Ramos (cell line): Measurements from ENCODE around the gene FSTL1.
"Not testable (repeated sequence)": the region's sequence is repeated elsewhere in the genome, so short reads cannot be mapped to it uniquely, and the experiment has no call there.

ENCODE experiments used
- in situ Hi-C: fragments of 300-500 bp; cut with MboI; formaldehyde crosslinking; loops from one replicate; pipeline ENCODE4 v1.14.3; 2022; ENCODE audit warnings: low sequenced_read_pairs; ENCODE audit not compliant: unreplicated experiment

The FSTL1 gene

GRCh38 chr3:120377948-120378347, 72.8 kb downstream of the FSTL1 start:
- in situ Hi-C loops, result not testable (repeated sequence)

GRCh38 chr3:120370463-120370862, 80.3 kb downstream of the FSTL1 start:
- in situ Hi-C loops, result no loop called here

GRCh38 chr3:120369037-120369467, 81.7 kb downstream of the FSTL1 start:
- in situ Hi-C loops, result no loop called here

GRCh38 chr3:120368172-120368571, 82.6 kb downstream of the FSTL1 start:
- in situ Hi-C loops, result no loop called here

GRCh38 chr3:120364821-120365220, 86.0 kb downstream of the FSTL1 start:
- in situ Hi-C loops, result no loop called here

- in situ Hi-C loops, result no loop called here
These were observed 86.7 kb downstream of the FSTL1 start for GRCh38 chr3:120364101-120364500.

- in situ Hi-C loops, result no loop called here
These were observed 93.0 kb downstream of the FSTL1 start for GRCh38 chr3:120357807-120358206.

- in situ Hi-C loops, result no loop called here
These were observed 95.3 kb downstream of the FSTL1 start for GRCh38 chr3:120355486-120355885.

- in situ Hi-C loops, result no loop called here
These were observed 97.3 kb downstream of the FSTL1 start for GRCh38 chr3:120353463-120353862.

- in situ Hi-C loops, result no loop called here
These were observed 98.8 kb downstream of the FSTL1 start for GRCh38 chr3:120352017-120352416.

- in situ Hi-C loops, result no loop called here
These were observed 100.3 kb downstream of the FSTL1 start for GRCh38 chr3:120350401-120350941.

GRCh38 chr3:120349855-120350125, 101.0 kb downstream of the FSTL1 start:
- in situ Hi-C loops, result no loop called here

GRCh38 chr3:120348991-120349854, 101.6 kb downstream of the FSTL1 start, which contains the start of gene LRRC58:
Gene LRRC58 (minus strand): TSS chr3:120349354. CDS start chr3:120349243, 111 bp downstream.
- in situ Hi-C loops, result no loop called here

- in situ Hi-C loops, result no loop called here
These were observed 102.5 kb downstream of the FSTL1 start for GRCh38 chr3:120348065-120348990.

- in situ Hi-C loops, result no loop called here
These were observed 106.4 kb downstream of the FSTL1 start for GRCh38 chr3:120344349-120344748.
